ENCODE results near the gene PTPRZ1.

GRCh38 chr7:122082160-122082559 is 209.2 kb downstream of the PTPRZ1 start:
- TF ChIP-seq GATA2 (IDR thresholded peaks at IDR 0.05; ENCODE audit: low read depth, low read length) (no peak), GATA3 (IDR thresholded peaks at IDR 0.05; ENCODE audit: low read depth, low read length) (no peak)
